Adrenal gland (tissue), 12 donors: ENCODE data around the gene UBE2QL1. TPM values are rescaled to one million over a fixed set of nuclear protein-coding genes. Genes with fewer than 3 reads are reported as not detected.

Source experiments
- DNase-seq, 7 donors: peaks; one replicate each; pipeline ENCODE4 v3.0.0-alpha.2; 2019 to 2020
- H3K27ac ChIP-seq, 5 donors: fragments of 200-600 bp; sonication (generic) in 4 of 5; 1 replicate in 3 of 5; 2 replicates in 2 of 5; pipeline versions ENCODE4 v1.5.1 to v1.8.0; 2016 to 2020; ENCODE audit warnings: mild to moderate bottlenecking in 1 of 5
- H3K27me3 ChIP-seq: fragments of 200-600 bp; 2 replicates; pipeline ENCODE4 v1.8.0; 2021
- H3K36me3 ChIP-seq, 2 donors: fragments of 200-600 bp; replicated peaks in 1 of 2; 1 replicate in 1 of 2; 2 replicates in 1 of 2; pipeline versions ENCODE4 v1.5.1 to v1.8.0; 2018 to 2022
- H3K4me1 ChIP-seq, 2 donors: fragments of 200-600 bp; replicated peaks in 1 of 2; 1 replicate in 1 of 2; 2 replicates in 1 of 2; pipeline versions ENCODE4 v1.5.1 to v1.8.0; 2018 to 2021
- H3K4me3 ChIP-seq, 4 donors: fragments of 200-600 bp; sonication (generic) in 3 of 4; one replicate each; pipeline ENCODE4 v1.5.1; 2016 to 2018
- H3K9me3 ChIP-seq, 3 donors: fragments of 200-600 bp; sonication (generic) in 1 of 3; replicated peaks in 1 of 3; 1 replicate in 2 of 3; 2 replicates in 1 of 3; pipeline versions ENCODE4 v1.5.1 to v1.8.0; 2016 to 2021
- POLR2A ChIP-seq, 2 donors: fragments of 450-650 bp; IDR thresholded peaks; one replicate each; pipeline ENCODE4 v1.6.1; 2017; ENCODE audit warnings: antibody characterized with exemption in 2 of 2, mild to moderate bottlenecking in 2 of 2, moderate library complexity in 1 of 2
- WGBS, 4 donors: extraction: QIAGEN DNeasy Blood & Tissue Kit in 2 of 4; methylation state at CpG; one replicate each; pipeline versions ENCODE4 v1.1.5 to v1.1.7; 2013 to 2017; 5-methylcytosine and 5-hydroxymethylcytosine counted together
- intact Hi-C, 2 donors: fragments of 100-400 bp; cut with DNase I; formaldehyde crosslinking; loops; one replicate each; pipeline versions ENCODE4 v1.14.1 to v1.15.0; 2022 to 2023
- polyA plus RNA-seq, 3 donors: library from polyadenylated mRNA; stranded (reverse); fragments of 200-250 nt in 2 of 3; fragments of 350-450 nt in 1 of 3; fragmentation: Illumina TruSeq in 1 of 3; extraction: RNeasy Lipid Tissue Mini Kit (QIAGEN cat#74804) in 1 of 3; gene quantifications; one replicate each; pipeline ENCODE4 v1.2.3, GENCODE V29; 2013 to 2014
- total RNA-seq, 9 donors: library from RNA; depleted of rRNA in 4 of 9; stranded (reverse); fragments of >200 nt in 4 of 9; fragments of 120-200 nt in 1 of 9; fragmentation: NEBNext Ultra II Directional in 1 of 9; extraction: Animal tissue kit (Norgen Biotek cat#: 25700) in 1 of 9; gene quantifications; one replicate each; pipeline versions ENCODE4 v1.1.0 to v1.2.4, GENCODE V29; 2013 to 2023
- TF ChIP-seq, protein P1 (sequence below), 6 experiments: fragments of 450-650 bp in 4 of 6; fragments of 200-600 bp in 2 of 6; sonication (generic) in 1 of 6; IDR thresholded peaks; 1 replicate in 5 of 6; 2 replicates in 1 of 6; pipeline versions ENCODE4 v1.5.1 to v1.8.0; 2016 to 2021; ENCODE audit warnings: antibody characterized with exemption in 6 of 6, mild to moderate bottlenecking in 2 of 6, moderate library complexity in 1 of 6
- donor health status: healthy with polysubstance abuse.
- donor health status: Bipolar disorder and iron deficiency.
- donor health status: DM: yes; HTN: yes; CAD: no.
- donor health status: DM: no; HTN: no; CAD: no.
- donor health status: DM: no; HTN: no; CAD: no.
- donor health status: DM: yes; HTN: yes; CAD: no.

Gene UBE2QL1
- total and polyA plus RNA-seq, 12 donors = 0.12 to 3.4 (median 1.1) TPM

DNA sequence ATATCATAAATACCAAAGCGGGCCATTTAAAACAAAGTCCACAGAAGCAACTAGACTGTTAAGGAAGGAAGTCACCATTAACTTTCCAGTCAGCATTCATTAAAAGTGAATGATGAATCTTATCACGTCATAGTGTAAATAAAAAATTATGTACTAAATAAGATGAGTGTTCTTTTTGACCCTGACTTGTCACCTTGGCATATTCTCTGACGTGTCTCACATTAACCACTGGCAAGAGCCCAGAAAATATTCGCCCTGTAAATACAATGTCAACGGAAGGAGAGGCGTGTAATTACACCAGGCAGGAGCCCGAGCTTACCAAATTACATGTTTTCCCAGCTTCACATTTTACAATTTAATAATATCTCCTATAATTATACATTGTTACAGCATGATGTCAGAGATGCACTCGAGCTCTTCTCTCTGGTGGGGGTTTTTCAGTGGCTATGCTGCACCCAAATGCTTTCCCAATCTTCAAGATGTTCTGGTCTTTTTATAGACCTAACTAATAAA lies 29.3 kb upstream of the UBE2QL1 start:
- intact Hi-C loops = no loop called here
- no peaks in the 10 kb centered on the region for H3K27me3 ChIP-seq
- DNase-seq = no peak
- H3K36me3 ChIP-seq = no peaks in the 10 kb centered on the region
- no peaks in the 10 kb centered on the region for H3K4me1 ChIP-seq
- TF ChIP-seq POLR2A (IDR thresholded peaks at IDR 0.05) = no peak
- no peak overlapping the region for H3K4me3 ChIP-seq
- WGBS, 4 donors = 35 to 40% (median 37%) methylated on average over 8 of the region's 8 CpGs
- H3K27ac ChIP-seq = no peak overlapping the region
- H3K9me3 ChIP-seq = no peaks in the 10 kb centered on the region

DNA sequence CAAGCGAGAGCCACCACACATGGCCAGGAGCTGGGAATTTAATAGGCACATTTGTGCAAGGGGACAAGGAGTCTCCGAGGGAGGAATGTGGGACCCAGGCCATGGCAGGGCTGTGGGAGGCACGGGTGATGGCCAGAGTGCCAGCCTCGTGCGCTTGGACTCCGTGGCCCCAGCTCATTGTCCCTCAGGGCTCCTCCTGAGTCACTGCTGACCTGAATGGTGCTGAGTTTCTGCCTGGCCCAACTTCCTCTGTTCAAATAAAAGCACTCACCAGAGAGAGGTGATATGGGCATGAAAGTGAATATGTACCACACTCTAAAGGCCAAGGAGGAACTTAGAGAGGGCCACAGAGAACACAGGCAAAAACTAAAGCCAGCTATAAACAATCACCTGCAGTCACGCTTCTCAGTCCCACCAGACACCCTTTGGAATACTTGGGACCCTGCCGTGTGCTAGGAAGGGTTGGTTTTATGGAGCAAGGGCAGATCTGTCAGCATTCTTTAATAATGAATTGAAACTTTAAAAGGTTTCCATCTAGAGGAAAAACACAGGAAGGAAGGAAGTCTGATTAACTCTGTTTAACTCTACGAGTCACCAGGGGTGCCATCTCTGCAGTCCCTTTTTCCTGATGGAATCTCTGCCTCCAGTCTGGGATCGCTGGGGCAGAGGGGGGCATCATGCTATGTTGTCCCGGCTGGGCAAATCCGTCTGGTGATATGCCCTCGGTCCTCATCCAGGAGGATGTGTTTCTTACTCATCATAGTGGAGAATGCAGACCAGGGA lies 25.1 kb upstream of the UBE2QL1 start:
- no peak for DNase-seq
- intact Hi-C loops = no loop called here
- 69 to 81% (median 75%) methylated on average over 8 to 13 of the region's 13 CpGs for WGBS, 4 donors
- H3K4me1 ChIP-seq = no peaks in the 10 kb centered on the region
- H3K4me3 ChIP-seq = no peak overlapping the region
- TF ChIP-seq POLR2A (IDR thresholded peaks at IDR 0.05) = no peak
- TF ChIP-seq, protein P1, sequence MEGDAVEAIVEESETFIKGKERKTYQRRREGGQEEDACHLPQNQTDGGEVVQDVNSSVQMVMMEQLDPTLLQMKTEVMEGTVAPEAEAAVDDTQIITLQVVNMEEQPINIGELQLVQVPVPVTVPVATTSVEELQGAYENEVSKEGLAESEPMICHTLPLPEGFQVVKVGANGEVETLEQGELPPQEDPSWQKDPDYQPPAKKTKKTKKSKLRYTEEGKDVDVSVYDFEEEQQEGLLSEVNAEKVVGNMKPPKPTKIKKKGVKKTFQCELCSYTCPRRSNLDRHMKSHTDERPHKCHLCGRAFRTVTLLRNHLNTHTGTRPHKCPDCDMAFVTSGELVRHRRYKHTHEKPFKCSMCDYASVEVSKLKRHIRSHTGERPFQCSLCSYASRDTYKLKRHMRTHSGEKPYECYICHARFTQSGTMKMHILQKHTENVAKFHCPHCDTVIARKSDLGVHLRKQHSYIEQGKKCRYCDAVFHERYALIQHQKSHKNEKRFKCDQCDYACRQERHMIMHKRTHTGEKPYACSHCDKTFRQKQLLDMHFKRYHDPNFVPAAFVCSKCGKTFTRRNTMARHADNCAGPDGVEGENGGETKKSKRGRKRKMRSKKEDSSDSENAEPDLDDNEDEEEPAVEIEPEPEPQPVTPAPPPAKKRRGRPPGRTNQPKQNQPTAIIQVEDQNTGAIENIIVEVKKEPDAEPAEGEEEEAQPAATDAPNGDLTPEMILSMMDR (IDR thresholded peaks at IDR 0.05) = no peak
- no peaks in the 10 kb centered on the region for H3K36me3 ChIP-seq
- no peak overlapping the region for H3K27ac ChIP-seq
- H3K27me3 ChIP-seq = no peaks in the 10 kb centered on the region
- H3K9me3 ChIP-seq = no peaks in the 10 kb centered on the region

DNA sequence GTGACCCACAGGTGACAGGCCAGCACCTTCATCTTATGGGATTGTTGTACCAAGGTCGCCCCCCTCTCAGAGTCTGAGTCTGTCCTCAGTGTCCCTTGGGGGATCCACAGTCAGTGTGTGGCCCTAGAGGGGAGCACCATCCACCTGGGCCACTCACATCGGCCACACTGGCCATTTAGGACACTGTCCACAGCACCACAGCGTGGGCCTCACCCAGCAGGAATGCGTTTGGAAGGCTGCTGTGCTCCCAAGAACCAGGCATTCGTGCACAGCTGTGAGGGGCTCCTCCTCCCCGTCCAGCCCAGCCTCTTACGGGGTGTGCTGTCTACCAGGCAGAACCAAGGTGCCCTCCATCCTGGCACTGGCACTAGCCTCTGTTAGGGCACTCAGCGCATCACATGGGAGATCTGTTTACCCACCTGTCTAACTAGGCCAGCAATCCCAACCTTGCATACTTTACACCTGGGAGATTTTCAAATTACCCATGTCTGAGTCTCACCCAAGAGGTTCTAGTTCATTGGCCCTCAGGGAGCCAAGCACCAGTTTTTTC lies 24.5 kb upstream of the UBE2QL1 start:
- H3K4me3 ChIP-seq = no peak overlapping the region
- no peak for DNase-seq
- intact Hi-C loops = no loop called here
- H3K27ac ChIP-seq = no peak overlapping the region
- no peak for TF ChIP-seq POLR2A (IDR thresholded peaks at IDR 0.05)
- TF ChIP-seq, protein P1 (IDR thresholded peaks at IDR 0.05) = no peak
- H3K27me3 ChIP-seq = no peaks in the 10 kb centered on the region
- no peaks in the 10 kb centered on the region for H3K9me3 ChIP-seq
- no peaks in the 10 kb centered on the region for H3K36me3 ChIP-seq
- 81 to 100% (median 88%) methylated on average over 3 to 8 of the region's 8 CpGs for WGBS, 4 donors
- no peaks in the 10 kb centered on the region for H3K4me1 ChIP-seq

DNA sequence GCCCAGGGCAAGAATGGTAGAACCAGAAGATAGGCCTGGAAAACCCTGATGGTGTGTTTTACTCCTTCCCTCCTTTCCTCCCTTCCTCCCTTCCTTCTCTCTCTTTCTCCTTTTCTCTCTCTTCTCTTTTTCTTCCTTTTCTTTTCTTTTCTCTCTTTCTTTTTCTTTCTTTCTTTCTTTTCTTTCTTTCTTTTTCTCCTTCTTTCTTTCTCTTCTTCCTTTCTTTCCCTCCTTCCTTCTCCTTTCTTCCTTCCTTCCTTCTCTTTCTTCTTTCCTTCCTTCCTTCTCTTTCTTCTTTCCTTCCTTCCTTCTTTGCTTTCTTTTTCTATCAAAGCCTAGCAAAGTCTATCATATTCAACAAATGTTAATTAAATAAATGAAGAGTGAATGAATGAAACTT lies 24.0 kb upstream of the UBE2QL1 start:
- Histone ChIP-seq H3K36me3 (no peaks in the 10 kb centered on the region), H3K27me3 (no peaks in the 10 kb centered on the region), H3K27ac (no peak overlapping the region), H3K9me3 (no peaks in the 10 kb centered on the region), H3K4me3 (no peak overlapping the region), H3K4me1 (no peaks in the 10 kb centered on the region)
- no peak for DNase-seq
- intact Hi-C loops = no loop called here
- TF ChIP-seq POLR2A (IDR thresholded peaks at IDR 0.05) = no peak
- TF ChIP-seq, protein P1 (IDR thresholded peaks at IDR 0.05) = no peak
